ENCODE data around the gene GPC3.

DNA sequence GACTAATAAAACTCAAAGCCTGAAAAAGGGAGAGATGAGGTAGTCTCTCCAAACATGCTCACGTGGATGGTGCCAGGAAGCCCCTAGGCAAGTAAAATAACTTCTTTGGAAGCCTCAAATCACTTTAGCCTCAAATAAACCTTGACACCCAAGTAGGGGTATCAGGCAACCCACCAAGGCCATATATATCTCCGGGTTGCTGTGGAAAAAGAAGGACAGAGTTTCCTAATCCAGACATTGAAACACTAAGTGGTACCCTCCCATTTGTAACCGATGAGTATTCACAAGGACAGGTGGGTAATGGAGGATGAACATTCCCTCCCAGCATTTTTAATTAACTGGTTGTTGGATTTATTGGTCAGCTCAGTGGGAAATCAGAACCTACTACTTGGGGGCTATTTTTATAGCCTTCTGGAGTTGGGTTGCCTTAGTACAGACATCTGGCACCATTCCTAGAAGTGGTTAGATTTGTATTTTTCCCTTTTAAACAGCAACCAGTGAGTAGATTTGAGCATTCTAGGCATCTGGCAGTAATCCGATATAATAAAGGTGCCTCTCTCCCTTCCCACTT is 87.7 kb downstream of the GPC3 start:
- TF ChIP-seq POLR2A (IDR thresholded peaks at IDR 0.05): no peak
- TF ChIP-seq, protein P1, sequence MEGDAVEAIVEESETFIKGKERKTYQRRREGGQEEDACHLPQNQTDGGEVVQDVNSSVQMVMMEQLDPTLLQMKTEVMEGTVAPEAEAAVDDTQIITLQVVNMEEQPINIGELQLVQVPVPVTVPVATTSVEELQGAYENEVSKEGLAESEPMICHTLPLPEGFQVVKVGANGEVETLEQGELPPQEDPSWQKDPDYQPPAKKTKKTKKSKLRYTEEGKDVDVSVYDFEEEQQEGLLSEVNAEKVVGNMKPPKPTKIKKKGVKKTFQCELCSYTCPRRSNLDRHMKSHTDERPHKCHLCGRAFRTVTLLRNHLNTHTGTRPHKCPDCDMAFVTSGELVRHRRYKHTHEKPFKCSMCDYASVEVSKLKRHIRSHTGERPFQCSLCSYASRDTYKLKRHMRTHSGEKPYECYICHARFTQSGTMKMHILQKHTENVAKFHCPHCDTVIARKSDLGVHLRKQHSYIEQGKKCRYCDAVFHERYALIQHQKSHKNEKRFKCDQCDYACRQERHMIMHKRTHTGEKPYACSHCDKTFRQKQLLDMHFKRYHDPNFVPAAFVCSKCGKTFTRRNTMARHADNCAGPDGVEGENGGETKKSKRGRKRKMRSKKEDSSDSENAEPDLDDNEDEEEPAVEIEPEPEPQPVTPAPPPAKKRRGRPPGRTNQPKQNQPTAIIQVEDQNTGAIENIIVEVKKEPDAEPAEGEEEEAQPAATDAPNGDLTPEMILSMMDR (IDR thresholded peaks at IDR 0.05 in 4 of 5, conservative IDR thresholded peaks at IDR 0.05 in 1 of 5): no peak
